ENCODE measurements around the gene FANK1.

DNA sequence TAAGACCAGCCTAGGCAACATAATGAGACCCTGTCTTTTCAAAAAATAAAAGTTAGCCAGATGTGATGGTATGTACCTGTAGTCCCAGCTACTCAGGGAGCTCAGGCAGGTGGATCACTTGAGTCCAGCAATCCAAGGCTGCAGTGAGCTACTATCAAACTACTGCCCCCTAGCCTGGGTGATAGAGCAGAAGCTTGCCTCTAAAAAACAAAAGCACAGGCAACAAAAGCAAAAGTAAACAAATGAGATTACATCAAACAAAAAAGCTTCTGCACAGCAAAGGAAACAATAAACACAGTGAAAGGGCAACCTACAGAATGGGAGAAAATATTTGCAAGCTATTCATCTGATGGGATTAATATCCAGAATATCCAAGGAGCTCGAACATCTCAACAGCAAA, 65.4 kb downstream of the FANK1 start:
- TF ChIP-seq, protein P1, sequence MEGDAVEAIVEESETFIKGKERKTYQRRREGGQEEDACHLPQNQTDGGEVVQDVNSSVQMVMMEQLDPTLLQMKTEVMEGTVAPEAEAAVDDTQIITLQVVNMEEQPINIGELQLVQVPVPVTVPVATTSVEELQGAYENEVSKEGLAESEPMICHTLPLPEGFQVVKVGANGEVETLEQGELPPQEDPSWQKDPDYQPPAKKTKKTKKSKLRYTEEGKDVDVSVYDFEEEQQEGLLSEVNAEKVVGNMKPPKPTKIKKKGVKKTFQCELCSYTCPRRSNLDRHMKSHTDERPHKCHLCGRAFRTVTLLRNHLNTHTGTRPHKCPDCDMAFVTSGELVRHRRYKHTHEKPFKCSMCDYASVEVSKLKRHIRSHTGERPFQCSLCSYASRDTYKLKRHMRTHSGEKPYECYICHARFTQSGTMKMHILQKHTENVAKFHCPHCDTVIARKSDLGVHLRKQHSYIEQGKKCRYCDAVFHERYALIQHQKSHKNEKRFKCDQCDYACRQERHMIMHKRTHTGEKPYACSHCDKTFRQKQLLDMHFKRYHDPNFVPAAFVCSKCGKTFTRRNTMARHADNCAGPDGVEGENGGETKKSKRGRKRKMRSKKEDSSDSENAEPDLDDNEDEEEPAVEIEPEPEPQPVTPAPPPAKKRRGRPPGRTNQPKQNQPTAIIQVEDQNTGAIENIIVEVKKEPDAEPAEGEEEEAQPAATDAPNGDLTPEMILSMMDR (IDR thresholded peaks at IDR 0.05), result no peak
- TF ChIP-seq POLR2A (IDR thresholded peaks at IDR 0.05), result no peak
